Measurements from ENCODE around the gene SFTPB.

Gene SFTPB

GRCh38 chr2:85647823-85648526, 20.0 kb downstream of the SFTPB start:
- H4K20me1 ChIP-seq, result peaks cover 43% of the 10 kb centered on the region
- no peaks in the 10 kb centered on the region for H3K9me3 ChIP-seq
- no peak for TF ChIP-seq Cebpa-rat (IDR thresholded peaks at IDR 0.05)
- H3K36me3 ChIP-seq, result peaks cover 100% of the 10 kb centered on the region
- no peak overlapping the region; the same call in 1 of the 2 replicates for H3K27ac ChIP-seq
- H3K4me1 ChIP-seq, result peaks cover 17% of the 10 kb centered on the region
- peak overlapping the region; percentile 25; the same call in 1 of the 2 replicates for H3K4me2 ChIP-seq
- H3K9ac ChIP-seq, result peak overlapping the region; percentile 9; the same call in 1 of the 2 replicates
- no peak overlapping the region for H3K4me3 ChIP-seq
- no peaks in the 10 kb centered on the region for H3K27me3 ChIP-seq

- Histone ChIP-seq H3K27me3 (no peaks in the 10 kb centered on the region), H4K20me1 (peaks cover 60% of the 10 kb centered on the region), H3K27ac (no peak overlapping the region), H3K9me3 (no peaks in the 10 kb centered on the region), H3K36me3 (peaks cover 100% of the 10 kb centered on the region), H3K4me3 (no peak overlapping the region), H3K4me2 (no peak overlapping the region), H3K9ac (no peak overlapping the region), H3K4me1 (peaks cover 17% of the 10 kb centered on the region)
- no peak for TF ChIP-seq Cebpa-rat (IDR thresholded peaks at IDR 0.05)
Observed at GRCh38 chr2:85646166-85646565, 21.8 kb downstream of the SFTPB start.

- Histone ChIP-seq H3K27ac (no peak overlapping the region), H4K20me1 (peaks cover 61% of the 10 kb centered on the region), H3K27me3 (no peaks in the 10 kb centered on the region), H3K4me2 (no peak overlapping the region), H3K4me1 (peaks cover 17% of the 10 kb centered on the region), H3K9ac (no peak overlapping the region), H3K9me3 (no peaks in the 10 kb centered on the region), H3K4me3 (no peak overlapping the region), H3K36me3 (peaks cover 100% of the 10 kb centered on the region)
- no peak for TF ChIP-seq Cebpa-rat (IDR thresholded peaks at IDR 0.05)
Observed at GRCh38 chr2:85644909-85645308, 23.1 kb downstream of the SFTPB start.

- H3K4me3 ChIP-seq, result no peak overlapping the region
- H3K27me3 ChIP-seq, result no peaks in the 10 kb centered on the region
- no peak overlapping the region for H3K27ac ChIP-seq
- no peak overlapping the region for H3K4me2 ChIP-seq
- TF ChIP-seq Cebpa-rat (IDR thresholded peaks at IDR 0.05), result no peak
- peaks cover 10% of the 10 kb centered on the region for H3K4me1 ChIP-seq
- peaks cover 100% of the 10 kb centered on the region for H3K36me3 ChIP-seq
- no peaks in the 10 kb centered on the region for H3K9me3 ChIP-seq
- peaks cover 52% of the 10 kb centered on the region for H4K20me1 ChIP-seq
- H3K9ac ChIP-seq, result no peak overlapping the region
Observed at GRCh38 chr2:85642725-85643124, 25.3 kb downstream of the SFTPB start.

GRCh38 chr2:85635636-85636035, 32.4 kb downstream of the SFTPB start:
- Histone ChIP-seq H3K4me3 (no peak overlapping the region), H3K27me3 (no peaks in the 10 kb centered on the region), H3K4me1 (no peaks in the 10 kb centered on the region), H3K9ac (no peak overlapping the region), H3K4me2 (no peak overlapping the region), H3K27ac (no peak overlapping the region), H4K20me1 (peaks cover 52% of the 10 kb centered on the region), H3K9me3 (no peaks in the 10 kb centered on the region), H3K36me3 (peaks cover 100% of the 10 kb centered on the region)
- TF ChIP-seq Cebpa-rat (IDR thresholded peaks at IDR 0.05), result no peak

- peaks cover 100% of the 10 kb centered on the region for H3K36me3 ChIP-seq
- H3K9ac ChIP-seq, result no peak overlapping the region
- H3K9me3 ChIP-seq, result no peaks in the 10 kb centered on the region
- H3K27ac ChIP-seq, result no peak overlapping the region
- no peaks in the 10 kb centered on the region for H3K27me3 ChIP-seq
- H3K4me3 ChIP-seq, result no peak overlapping the region
- H3K4me2 ChIP-seq, result no peak overlapping the region
- peaks cover 59% of the 10 kb centered on the region for H4K20me1 ChIP-seq
- H3K4me1 ChIP-seq, result no peaks in the 10 kb centered on the region
- no peak for TF ChIP-seq Cebpa-rat (IDR thresholded peaks at IDR 0.05)
Observed at GRCh38 chr2:85635011-85635410, 33.0 kb downstream of the SFTPB start.

GRCh38 chr2:85631316-85631715, 36.7 kb downstream of the SFTPB start:
- no peak for TF ChIP-seq Cebpa-rat (IDR thresholded peaks at IDR 0.05)
- Histone ChIP-seq H3K9ac (no peak overlapping the region), H3K27ac (no peak overlapping the region), H3K36me3 (peaks cover 100% of the 10 kb centered on the region), H3K4me1 (no peaks in the 10 kb centered on the region), H3K4me3 (no peak overlapping the region), H3K4me2 (no peak overlapping the region), H3K9me3 (no peaks in the 10 kb centered on the region), H4K20me1 (peaks cover 60% of the 10 kb centered on the region), H3K27me3 (no peaks in the 10 kb centered on the region)

- H3K4me2 ChIP-seq, result no peak overlapping the region
Observed at GRCh38 chr2:85628658-85629057, 39.3 kb downstream of the SFTPB start.

GRCh38 chr2:85623991-85624390, 44.0 kb downstream of the SFTPB start:
- no peaks in the 10 kb centered on the region for H3K4me1 ChIP-seq
- peaks cover 99% of the 10 kb centered on the region for H3K36me3 ChIP-seq
- no peaks in the 10 kb centered on the region for H3K27me3 ChIP-seq
- H3K9ac ChIP-seq, result no peak overlapping the region
- no peak overlapping the region for H3K27ac ChIP-seq
- H4K20me1 ChIP-seq, result peaks cover 72% of the 10 kb centered on the region
- no peak overlapping the region for H3K4me2 ChIP-seq
- H3K9me3 ChIP-seq, result no peaks in the 10 kb centered on the region
- H3K4me3 ChIP-seq, result no peak overlapping the region
- TF ChIP-seq Cebpa-rat (IDR thresholded peaks at IDR 0.05), result no peak

More at GRCh38 chr2:85628658-85629057, 39.3 kb downstream of the SFTPB start:
- Histone ChIP-seq H3K27ac (no peak overlapping the region), H3K9me3 (no peaks in the 10 kb centered on the region), H3K4me3 (no peak overlapping the region), H3K27me3 (no peaks in the 10 kb centered on the region), H3K9ac (no peak overlapping the region), H4K20me1 (peaks cover 47% of the 10 kb centered on the region), H3K36me3 (peaks cover 100% of the 10 kb centered on the region), H3K4me1 (no peaks in the 10 kb centered on the region)
- no peak for TF ChIP-seq Cebpa-rat (IDR thresholded peaks at IDR 0.05)

- Histone ChIP-seq H3K4me2 (no peak overlapping the region), H3K4me1 (peaks cover 15% of the 10 kb centered on the region), H3K9me3 (no peaks in the 10 kb centered on the region), H3K4me3 (no peak overlapping the region), H4K20me1 (peaks cover 79% of the 10 kb centered on the region), H3K27ac (no peak overlapping the region), H3K36me3 (peaks cover 91% of the 10 kb centered on the region), H3K27me3 (no peaks in the 10 kb centered on the region), H3K9ac (no peak overlapping the region)
- no peak for TF ChIP-seq Cebpa-rat (IDR thresholded peaks at IDR 0.05)
Observed at GRCh38 chr2:85621338-85621737, 46.7 kb downstream of the SFTPB start.
